ENCODE results near the gene PITX2.

PITX2 gene

DNA sequence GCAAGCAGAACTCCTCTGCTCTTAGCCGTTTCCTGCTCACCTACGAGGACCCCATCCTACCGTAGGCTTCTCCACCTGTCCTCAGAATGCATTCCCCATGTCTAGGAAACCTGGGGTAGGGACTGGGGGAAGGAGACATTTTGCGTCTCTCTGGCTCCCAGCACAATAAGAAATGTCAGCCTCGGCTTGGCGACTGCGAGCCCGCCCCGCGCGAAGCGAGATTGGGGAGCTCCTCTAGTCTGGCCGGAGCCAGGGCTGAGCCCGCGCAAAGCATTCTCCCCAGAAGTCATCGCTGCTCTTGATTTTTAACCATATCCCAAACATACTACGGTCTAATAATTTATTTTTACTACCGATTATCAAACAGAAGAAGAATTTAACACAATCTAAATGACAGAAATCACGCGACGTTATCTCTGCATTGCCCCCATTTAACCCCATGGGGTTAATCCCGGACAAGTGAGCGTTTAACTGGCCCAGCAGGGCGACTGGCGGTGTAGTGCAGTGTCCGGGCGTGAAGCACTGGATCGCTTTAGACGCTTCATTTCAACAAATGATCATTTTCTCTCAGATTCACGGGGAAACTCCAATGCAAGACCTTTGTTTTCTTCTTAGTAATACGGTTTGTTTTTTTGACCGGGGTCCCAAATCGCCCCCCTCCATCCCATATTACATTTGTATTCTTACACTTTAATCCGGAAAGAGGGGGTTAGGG lies 8.0 kb upstream of the PITX2 start:
- Mint-ChIP-seq H3K27me3 (peaks cover 90% of the 10 kb centered on the region), H3K9me3 (peaks cover 17% of the 10 kb centered on the region), H3K4me3 (no peak overlapping the region), H3K36me3 (ENCODE audit: low read depth) (peaks cover 9% of the 10 kb centered on the region), H3K4me1 (ENCODE audit: low read depth) (peaks cover 15% of the 10 kb centered on the region), H3K27ac (peak overlapping the region; percentile 26)

GRCh38 chr4:110629780-110630687 lies 7.2 kb upstream of the PITX2 start:
- peaks cover 9% of the 10 kb centered on the region for H3K36me3 Mint-ChIP-seq (ENCODE audit: low read depth)
- no peak overlapping the region for H3K27ac Mint-ChIP-seq
- H3K4me3 Mint-ChIP-seq: no peak overlapping the region

DNA sequence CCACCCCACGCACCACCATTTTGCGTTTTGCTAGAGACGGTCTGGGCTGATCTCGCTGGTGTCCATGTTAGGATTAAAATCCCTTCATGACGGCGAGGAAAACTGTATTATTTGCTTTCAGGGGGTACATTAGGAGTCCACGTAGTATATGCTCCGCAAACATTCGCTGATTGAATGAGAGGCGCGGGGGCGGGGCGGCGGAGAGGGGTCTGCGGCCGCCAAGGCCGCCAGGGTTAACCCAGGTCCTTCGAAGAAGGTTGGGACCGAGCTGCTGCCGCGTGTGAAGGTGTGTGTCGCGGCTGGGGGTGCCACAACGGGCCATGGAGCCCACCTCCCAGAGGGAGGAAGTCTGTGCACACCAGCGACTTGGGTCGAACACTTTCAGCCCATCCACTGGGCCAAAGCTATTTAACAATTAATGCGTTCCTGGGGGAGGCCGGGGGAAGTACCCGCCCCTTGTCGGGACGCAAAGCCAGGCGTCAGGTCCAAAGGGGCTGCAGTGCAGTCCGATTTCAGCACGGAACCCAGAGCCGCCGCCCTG lies 6.4 kb upstream of the PITX2 start:
- Mint-ChIP-seq H3K27ac (no peak overlapping the region), H3K27me3 (peaks cover 94% of the 10 kb centered on the region), H3K9me3 (peaks cover 17% of the 10 kb centered on the region), H3K36me3 (ENCODE audit: low read depth) (peaks cover 9% of the 10 kb centered on the region), H3K4me1 (ENCODE audit: low read depth) (peaks cover 15% of the 10 kb centered on the region), H3K4me3 (no peak overlapping the region)

More at GRCh38 chr4:110629780-110630687, 7.2 kb upstream of the PITX2 start:
- H3K27me3 Mint-ChIP-seq: peaks cover 94% of the 10 kb centered on the region
- peaks cover 17% of the 10 kb centered on the region for H3K9me3 Mint-ChIP-seq
- H3K4me1 Mint-ChIP-seq (ENCODE audit: low read depth): peaks cover 15% of the 10 kb centered on the region

- Mint-ChIP-seq H3K4me1 (ENCODE audit: low read depth) (peaks cover 16% of the 10 kb centered on the region), H3K4me3 (peak overlapping the region; percentile 6), H3K9me3 (peaks cover 17% of the 10 kb centered on the region), H3K36me3 (ENCODE audit: low read depth) (peaks cover 9% of the 10 kb centered on the region), H3K27ac (no peak overlapping the region), H3K27me3 (peaks cover 94% of the 10 kb centered on the region)
Measured at GRCh38 chr4:110628663-110629213, 5.9 kb upstream of the PITX2 start.

GRCh38 chr4:110627977-110628662 lies 5.2 kb upstream of the PITX2 start:
- H3K27me3 Mint-ChIP-seq: peaks cover 94% of the 10 kb centered on the region
- peak overlapping the region; percentile 6 for H3K4me3 Mint-ChIP-seq
- H3K9me3 Mint-ChIP-seq: peaks cover 17% of the 10 kb centered on the region
- peaks cover 9% of the 10 kb centered on the region for H3K36me3 Mint-ChIP-seq (ENCODE audit: low read depth)
- H3K27ac Mint-ChIP-seq: no peak overlapping the region
- H3K4me1 Mint-ChIP-seq (ENCODE audit: low read depth): peaks cover 22% of the 10 kb centered on the region

GRCh38 chr4:110626532-110627153 lies 3.8 kb upstream of the PITX2 start:
- no peak overlapping the region for H3K27ac Mint-ChIP-seq
- H3K27me3 Mint-ChIP-seq: peaks cover 97% of the 10 kb centered on the region
- no peak overlapping the region for H3K4me3 Mint-ChIP-seq
- H3K36me3 Mint-ChIP-seq (ENCODE audit: low read depth): peaks cover 5% of the 10 kb centered on the region
- H3K9me3 Mint-ChIP-seq: peaks cover 13% of the 10 kb centered on the region
- peaks cover 27% of the 10 kb centered on the region for H3K4me1 Mint-ChIP-seq (ENCODE audit: low read depth)

GRCh38 chr4:110625576-110626257 lies 2.8 kb upstream of the PITX2 start:
- Mint-ChIP-seq H3K36me3 (ENCODE audit: low read depth) (peaks cover 1% of the 10 kb centered on the region), H3K9me3 (peaks cover 9% of the 10 kb centered on the region), H3K4me1 (ENCODE audit: low read depth) (peaks cover 23% of the 10 kb centered on the region), H3K27me3 (peaks cover 97% of the 10 kb centered on the region), H3K4me3 (no peak overlapping the region), H3K27ac (no peak overlapping the region)

DNA sequence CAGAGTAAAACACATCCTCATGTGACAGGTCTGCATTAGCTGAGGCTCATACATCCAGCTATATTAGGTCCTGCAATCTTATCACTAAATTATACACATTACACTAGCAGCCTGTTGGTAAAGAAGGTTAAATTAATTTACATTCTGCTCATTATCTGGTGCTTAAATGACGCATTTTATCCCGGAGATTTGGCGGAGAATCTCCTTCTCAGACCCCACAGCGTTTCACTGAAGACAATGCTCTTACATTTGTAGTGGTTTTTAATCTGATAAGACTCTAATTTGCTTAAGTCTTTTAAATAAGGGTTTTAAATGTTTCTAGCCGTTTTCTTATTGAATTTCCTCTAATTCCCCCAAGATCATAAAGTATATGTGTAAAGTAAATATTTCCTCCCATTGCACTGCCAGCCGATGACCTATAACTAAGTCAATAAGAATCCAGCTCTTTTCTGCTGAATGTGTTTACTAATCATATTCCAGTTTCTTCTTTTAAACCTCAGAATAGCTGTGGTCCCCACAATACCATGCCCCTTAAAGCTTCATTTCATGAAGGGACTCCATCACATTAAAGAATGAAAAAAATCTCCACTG lies 2.1 kb upstream of the PITX2 start:
- Mint-ChIP-seq H3K36me3 (ENCODE audit: low read depth) (no peaks in the 10 kb centered on the region), H3K27me3 (peaks cover 97% of the 10 kb centered on the region), H3K4me1 (ENCODE audit: low read depth) (peaks cover 28% of the 10 kb centered on the region), H3K27ac (no peak overlapping the region), H3K9me3 (peaks cover 8% of the 10 kb centered on the region), H3K4me3 (no peak overlapping the region)

GRCh38 chr4:110624398-110624780 lies 1.5 kb upstream of the PITX2 start:
- H3K9me3 Mint-ChIP-seq: peaks cover 8% of the 10 kb centered on the region
- peaks cover 34% of the 10 kb centered on the region for H3K4me1 Mint-ChIP-seq (ENCODE audit: low read depth)
- no peak overlapping the region for H3K27ac Mint-ChIP-seq
- H3K27me3 Mint-ChIP-seq: peaks cover 99% of the 10 kb centered on the region
- H3K4me3 Mint-ChIP-seq: no peak overlapping the region
- no peaks in the 10 kb centered on the region for H3K36me3 Mint-ChIP-seq (ENCODE audit: low read depth)

DNA sequence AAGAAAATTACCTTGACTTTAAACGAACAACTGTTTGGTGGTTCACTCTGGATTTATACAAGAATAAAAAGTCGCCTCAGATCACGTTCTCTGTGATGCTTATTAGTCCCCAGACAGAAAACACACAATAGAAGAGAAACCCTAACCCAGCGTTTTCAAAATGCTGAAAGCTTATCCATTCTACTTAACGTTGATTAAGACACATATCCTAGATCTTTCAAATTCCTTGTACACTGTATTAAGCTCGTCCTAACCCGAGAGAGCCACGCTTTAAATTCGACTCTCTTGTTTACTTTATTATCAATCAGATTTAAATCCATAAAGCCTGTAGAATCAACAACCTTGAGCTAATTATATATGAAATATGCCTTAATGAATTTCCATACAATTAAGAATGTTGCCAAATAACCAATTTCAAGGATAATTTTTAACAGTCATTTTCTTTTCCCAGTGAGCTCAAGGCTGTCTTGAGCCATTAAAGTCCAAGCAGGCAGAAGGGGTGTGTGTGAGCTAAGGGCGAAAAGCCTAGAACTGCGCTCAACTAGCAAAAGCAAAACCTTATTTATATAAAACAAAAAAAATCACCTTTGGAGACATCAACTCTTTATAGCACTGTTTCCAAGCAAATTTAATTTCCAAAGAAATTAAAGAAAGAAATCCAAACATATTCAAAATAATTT lies 981 bp upstream of the PITX2 start:
- peaks cover 100% of the 10 kb centered on the region for H3K27me3 Mint-ChIP-seq
- no peak overlapping the region for H3K4me3 Mint-ChIP-seq
- peaks cover 5% of the 10 kb centered on the region for H3K9me3 Mint-ChIP-seq
- H3K36me3 Mint-ChIP-seq (ENCODE audit: low read depth): no peaks in the 10 kb centered on the region
- peaks cover 38% of the 10 kb centered on the region for H3K4me1 Mint-ChIP-seq (ENCODE audit: low read depth)
- no peak overlapping the region for H3K27ac Mint-ChIP-seq

- H3K27me3 Mint-ChIP-seq: peaks cover 100% of the 10 kb centered on the region
- H3K27ac Mint-ChIP-seq: no peak overlapping the region
Measured at GRCh38 chr4:110621839-110622751, 782 bp downstream of the PITX2 start.

DNA sequence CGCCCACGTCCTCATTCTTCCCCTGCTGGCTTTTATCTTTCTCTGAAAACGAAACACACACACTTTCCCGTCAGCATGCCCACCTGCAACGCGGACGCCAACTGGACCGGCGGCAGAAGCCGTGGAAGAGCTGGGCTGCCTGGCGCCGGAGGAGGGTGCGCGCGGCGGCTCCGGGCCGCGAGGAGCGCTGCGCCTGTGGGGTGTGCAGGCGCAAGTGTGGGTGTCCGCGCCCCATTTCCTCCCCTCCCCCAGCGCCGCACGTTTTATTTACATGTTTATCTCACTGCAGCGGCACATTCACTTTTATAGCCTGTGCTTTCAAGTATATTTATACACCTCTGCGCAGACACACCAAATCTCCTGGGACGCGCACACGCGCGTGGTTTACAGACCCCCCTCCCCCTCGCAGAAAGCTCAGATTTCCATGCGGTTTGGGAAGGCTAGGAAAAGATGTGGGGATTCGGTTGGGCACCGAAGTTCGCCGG lies 1.5 kb downstream of the PITX2 start:
- no peaks in the 10 kb centered on the region for H3K9me3 Mint-ChIP-seq
- peaks cover 100% of the 10 kb centered on the region for H3K27me3 Mint-ChIP-seq
- no peaks in the 10 kb centered on the region for H3K36me3 Mint-ChIP-seq (ENCODE audit: low read depth)
- peak overlapping the region; percentile 2 for H3K4me3 Mint-ChIP-seq
- no peak overlapping the region for H3K27ac Mint-ChIP-seq
- H3K4me1 Mint-ChIP-seq (ENCODE audit: low read depth): peaks cover 46% of the 10 kb centered on the region

More at GRCh38 chr4:110621839-110622751, 782 bp downstream of the PITX2 start:
- Mint-ChIP-seq H3K4me3 (peak overlapping the region; percentile 60), H3K9me3 (no peaks in the 10 kb centered on the region), H3K36me3 (ENCODE audit: low read depth) (no peaks in the 10 kb centered on the region), H3K4me1 (ENCODE audit: low read depth) (peaks cover 46% of the 10 kb centered on the region)

Data from stimulated activated naive CD8-positive, alpha-beta T cell treated with anti-CD3 and anti-CD28 coated beads, Interleukin-15, Interleukin-2, amounts not matched to agents 100 ng/mL and 50 ng/mL, for 24 hours (primary cell).